HCEC 1CT (cell line): ENCODE data around the gene CHRNA5.
"Not testable (repeated sequence)": the region's sequence is repeated elsewhere in the genome, so short reads cannot be mapped to it uniquely, and the experiment has no call there.

Experiments used
- DNase-seq: peaks from one replicate; pipeline ENCODE4 v3.0.0-alpha.2; 2017

CHRNA5 gene

GRCh38 chr15:78565951-78566774 is 843 bp downstream of the CHRNA5 start:
- DNase-seq: peak; percentile 24

GRCh38 chr15:78567531-78567930 is 2.2 kb downstream of the CHRNA5 start:
- DNase-seq: no peak

GRCh38 chr15:78570710-78571109 is 5.4 kb downstream of the CHRNA5 start:
- no peak for DNase-seq

GRCh38 chr15:78571382-78571781 is 6.1 kb downstream of the CHRNA5 start:
- no peak for DNase-seq

DNA sequence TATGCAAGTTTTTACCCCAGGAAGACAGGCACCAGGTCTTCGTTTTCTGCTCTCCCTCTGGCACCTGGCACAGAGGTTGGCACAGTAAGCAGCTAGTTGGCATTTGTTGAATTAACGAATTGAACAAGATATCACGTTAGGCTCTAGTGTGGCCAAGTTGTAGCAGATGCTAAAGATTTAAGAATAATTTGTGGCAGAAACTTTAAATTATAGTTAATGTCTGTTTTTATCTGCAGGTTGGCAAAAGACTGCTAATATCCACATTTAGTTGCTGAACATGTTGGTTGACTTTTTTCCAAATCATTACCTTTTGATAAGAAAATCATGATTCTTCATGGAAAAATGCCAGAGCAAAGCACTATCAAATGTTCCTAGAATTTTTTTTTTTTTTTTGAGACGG is 8.1 kb downstream of the CHRNA5 start:
- DNase-seq: no peak

DNA sequence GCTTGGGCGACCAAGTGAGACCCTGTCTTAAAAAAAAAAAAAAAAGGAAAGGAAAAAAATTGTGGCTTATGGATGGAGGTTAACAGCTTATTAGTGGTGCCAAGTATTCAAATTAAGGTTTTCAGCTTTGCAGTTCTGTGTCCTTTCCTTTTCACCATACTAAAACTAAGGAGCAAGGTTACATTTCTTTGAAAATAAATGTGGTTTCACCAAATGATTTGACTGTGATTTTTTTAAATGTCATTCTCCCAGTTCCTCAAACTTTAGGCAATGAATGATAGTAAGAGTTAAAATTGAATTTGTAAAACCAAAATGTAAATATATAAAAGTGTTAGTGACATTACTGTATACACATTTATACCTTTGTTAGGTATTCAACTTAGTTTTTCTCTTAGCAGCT is 9.6 kb downstream of the CHRNA5 start:
- DNase-seq: no peak

- no peak for DNase-seq
Measured at GRCh38 chr15:78597583-78597982, 32.3 kb downstream of the CHRNA5 start.

- no peak for DNase-seq
Measured at GRCh38 chr15:78598348-78598747, 33.0 kb downstream of the CHRNA5 start.

GRCh38 chr15:78599189-78599588 is 33.9 kb downstream of the CHRNA5 start:
- no peak for DNase-seq

DNA sequence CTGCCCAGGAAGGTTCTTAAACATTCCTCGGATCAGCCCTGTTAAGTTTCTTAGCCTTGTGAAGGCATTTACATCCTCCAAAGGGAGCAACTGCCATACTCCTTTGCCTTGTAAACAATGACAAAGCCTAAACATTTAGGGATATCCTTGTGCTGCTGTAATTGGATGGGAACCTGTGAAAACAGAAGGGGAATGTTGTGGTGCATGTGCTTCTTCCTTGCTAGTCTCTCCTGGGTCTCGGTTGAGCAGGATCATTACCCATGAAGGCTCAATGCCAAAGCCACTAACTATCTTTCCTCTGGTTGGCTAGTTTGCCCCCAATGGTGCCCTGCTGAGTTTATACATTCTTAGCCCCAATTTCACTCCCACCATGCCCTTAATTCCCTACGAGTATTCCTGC is 38.1 kb downstream of the CHRNA5 start:
- DNase-seq: no peak

DNA sequence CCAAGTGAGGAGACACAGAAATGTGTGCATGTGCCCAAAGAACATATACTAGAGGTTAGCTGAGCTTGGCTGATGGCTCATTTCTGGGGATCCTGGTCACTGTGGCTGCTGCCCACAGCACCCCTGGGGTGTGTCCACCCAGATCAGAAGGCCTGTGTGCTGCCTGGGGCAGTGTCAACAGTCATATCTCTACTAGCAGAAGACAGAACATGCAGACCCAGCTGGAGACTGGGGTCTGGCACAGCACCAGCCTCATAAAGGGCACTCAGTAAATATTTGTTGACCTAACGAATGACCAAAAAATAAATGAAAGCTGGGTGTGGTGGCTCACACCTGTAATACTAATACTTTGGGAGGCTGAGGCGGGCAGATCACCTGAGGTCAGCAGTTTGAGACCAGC is 39.1 kb downstream of the CHRNA5 start:
- DNase-seq: no peak

DNA sequence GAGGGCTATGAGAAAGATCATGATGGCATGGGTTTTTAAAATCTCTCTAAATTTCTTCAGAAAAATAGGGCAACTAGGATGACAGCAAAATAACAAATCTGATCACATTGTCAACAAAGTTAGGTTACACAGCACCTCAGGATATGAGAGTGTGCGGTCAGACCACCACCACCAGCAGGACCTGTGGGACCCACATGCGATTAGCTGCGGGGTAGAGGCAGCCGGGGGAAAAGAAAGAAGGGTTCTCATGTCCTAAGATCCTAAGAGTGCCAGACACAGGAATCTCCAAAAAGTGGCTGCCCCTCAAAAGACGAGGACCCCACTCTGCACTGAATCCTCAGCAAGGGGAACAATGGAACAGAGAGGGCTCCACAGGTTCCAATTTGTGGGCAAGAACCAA is 39.9 kb downstream of the CHRNA5 start:
- DNase-seq: no peak

DNA sequence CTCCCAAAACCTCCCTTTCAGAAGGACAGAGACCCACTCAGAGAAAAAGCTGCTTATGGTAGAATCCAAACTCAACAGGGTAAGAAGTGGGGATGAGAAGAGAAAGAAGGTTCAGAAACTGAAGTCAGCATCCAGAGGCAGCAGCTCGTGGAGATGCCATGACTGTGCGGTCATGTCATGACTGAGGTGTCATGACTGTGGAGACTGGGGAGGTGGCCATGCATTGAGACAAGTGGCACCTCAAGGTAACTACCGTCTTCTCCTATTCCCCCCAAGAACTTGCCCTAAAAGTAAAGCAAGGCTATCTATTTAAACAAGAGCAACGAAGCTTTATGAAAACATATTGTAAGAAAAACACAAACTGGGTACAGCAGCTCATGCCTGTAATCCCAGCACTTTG is 40.4 kb downstream of the CHRNA5 start:
- DNase-seq: no peak

- not testable (repeated sequence) for DNase-seq
Measured at GRCh38 chr15:78609551-78609950, 44.2 kb downstream of the CHRNA5 start.

GRCh38 chr15:78614021-78614420 is 48.7 kb downstream of the CHRNA5 start:
- DNase-seq: no peak

GRCh38 chr15:78615151-78615589 is 49.9 kb downstream of the CHRNA5 start:
- no peak for DNase-seq

- DNase-seq: no peak
Measured at GRCh38 chr15:78616506-78616905, 51.2 kb downstream of the CHRNA5 start.

- DNase-seq: no peak
Measured at GRCh38 chr15:78617076-78617475, 51.8 kb downstream of the CHRNA5 start.

- DNase-seq: no peak
Measured at GRCh38 chr15:78617516-78617915, 52.2 kb downstream of the CHRNA5 start.

DNA sequence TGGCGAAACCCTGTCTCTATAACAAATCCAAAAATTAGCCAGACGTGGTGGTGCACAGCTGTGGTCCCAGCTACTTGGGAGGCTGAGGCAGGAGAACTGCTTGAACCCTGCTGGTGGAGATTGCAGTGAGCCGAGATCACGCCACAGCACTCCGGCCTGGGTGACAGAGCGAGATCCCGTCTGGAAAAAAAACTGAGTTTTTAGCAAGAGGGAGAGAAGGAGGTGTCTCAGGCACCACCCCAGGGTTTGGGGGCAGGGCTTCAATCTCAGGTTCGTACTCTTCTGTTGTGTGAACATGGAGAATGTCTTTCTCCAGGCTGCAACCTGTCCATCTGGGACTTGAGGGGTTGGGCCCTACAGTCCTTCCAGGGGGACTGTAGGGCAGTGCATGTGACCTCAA is 52.7 kb downstream of the CHRNA5 start:
- DNase-seq: no peak

- DNase-seq: peak; percentile 87
Measured at GRCh38 chr15:78618490-78618934, 53.2 kb downstream of the CHRNA5 start.

DNA sequence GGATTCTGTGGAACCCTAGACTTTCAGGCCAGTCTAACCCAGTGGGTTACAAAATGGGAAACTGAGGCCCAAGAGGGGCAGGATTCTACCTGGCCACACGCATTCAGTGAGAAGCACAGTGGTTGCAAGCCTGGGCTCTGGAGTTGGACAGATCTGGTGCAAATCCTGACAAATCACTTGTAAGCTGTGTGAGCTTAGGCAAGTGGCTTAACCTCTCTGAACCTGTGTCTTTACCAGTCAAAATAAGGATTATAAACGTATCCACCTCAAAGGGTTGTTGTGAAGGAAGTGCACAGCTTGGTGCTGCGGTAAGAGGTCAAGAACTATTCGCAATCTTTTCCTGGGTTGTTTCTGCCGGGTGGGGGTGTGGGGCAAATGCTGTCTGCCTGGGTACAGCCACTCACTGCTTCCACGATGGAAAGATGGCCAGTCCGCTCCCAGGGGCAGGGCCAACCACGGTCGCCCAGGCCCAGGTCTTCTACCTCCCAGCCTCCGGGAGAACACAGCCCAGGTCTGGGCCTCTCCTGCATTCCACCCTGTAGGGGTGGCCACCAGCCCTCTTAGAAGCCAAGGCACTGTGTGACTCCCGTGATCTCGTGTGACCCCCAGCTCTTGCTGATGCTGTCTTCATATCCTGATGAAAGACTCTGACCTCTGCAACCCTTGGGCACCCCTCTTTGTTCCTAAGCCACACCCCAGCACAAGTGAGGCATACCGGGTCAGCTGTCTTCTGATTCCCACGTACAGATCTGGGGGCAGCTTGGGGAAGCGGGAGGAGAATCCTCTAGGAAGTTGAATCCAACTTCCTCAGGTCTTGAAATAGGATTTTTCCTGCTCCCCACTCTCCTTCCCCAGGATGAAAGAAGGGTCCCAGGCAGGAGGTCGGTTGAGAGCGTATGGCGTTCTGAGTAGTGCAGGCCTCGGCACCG is 54.0 kb downstream of the CHRNA5 start:
- DNase-seq: no peak

GRCh38 chr15:78620021-78620526 is 54.8 kb downstream of the CHRNA5 start:
- no peak for DNase-seq
